PC-3 (cell line): ENCODE measurements around the gene ALOXE3. TPM values are rescaled to one million over a fixed set of nuclear protein-coding genes. Genes with fewer than 3 reads are reported as not detected.

ENCODE experiments used
- ATAC-seq: fragments of 200-7000 bp; cut with Tn5 transposase; 2 replicates; pipeline ENCODE4 v1.9.1; 2020; ENCODE audit warnings: mild to moderate bottlenecking, moderate library complexity
- BruUV-seq: library from RNA; stranded (reverse); fragments of 400-500 nt; replicated peaks from 2 replicates; lab custom pipeline; 2021; lab: Mats Ljungman, UMichigan
- CTCF ChIA-PET: fragments of 300-600 bp; sonication (Branson Sonifier 250); formaldehyde crosslinking; loops from one replicate; lab custom pipeline; 2022; ENCODE audit warnings: antibody characterized with exemption; lab: Charles Lee
- POLR2A ChIA-PET: fragments of 300-600 bp; sonication (Branson Sonifier 250); formaldehyde crosslinking; loops from one replicate; lab custom pipeline; 2022; ENCODE audit warnings: antibody characterized with exemption; ENCODE audit not compliant: unreplicated experiment; lab: Charles Lee
- DNase-seq: peaks from one replicate; pipeline ENCODE4 v3.0.0-alpha.2; 2015
- H2AFZ ChIP-seq: fragments of 300-600 bp; sonication (generic); 2 replicates; pipeline ENCODE4 v1.6.0; 2016; ENCODE audit warnings: antibody characterized with exemption, low read length
- H3F3A ChIP-seq: fragments of 300-600 bp; sonication (generic); one replicate; pipeline ENCODE4 v1.6.0; 2017; ENCODE audit warnings: antibody characterized with exemption, low read length, control low read depth, mild to moderate bottlenecking; ENCODE audit not compliant: unreplicated experiment
- H3K27ac ChIP-seq: fragments of 300-600 bp; sonication (generic); 2 replicates; pipeline ENCODE4 v1.5.1; 2016; ENCODE audit warnings: mild to moderate bottlenecking, low read length
- H3K27me3 ChIP-seq: fragments of 300-600 bp; sonication (generic); 2 replicates; pipeline ENCODE4 v1.6.1; 2016; ENCODE audit warnings: low read length, mixed read lengths
- H3K36me3 ChIP-seq: fragments of 300-600 bp; sonication (generic); 2 replicates; pipeline ENCODE4 v1.6.1; 2016; ENCODE audit warnings: low read depth, mixed run types, low read length, mixed read lengths
- H3K4me1 ChIP-seq: fragments of 300-600 bp; sonication (generic); 2 replicates; pipeline ENCODE4 v1.5.1; 2016; ENCODE audit warnings: low read length; ENCODE audit not compliant: insufficient read depth
- H3K4me2 ChIP-seq: fragments of 300-600 bp; sonication (generic); 2 replicates; pipeline ENCODE4 v1.6.0; 2016; ENCODE audit warnings: low read length
- H3K4me3 ChIP-seq: fragments of 300-600 bp; sonication (generic); 2 replicates; pipeline ENCODE4 v1.5.1; 2016; ENCODE audit warnings: mild to moderate bottlenecking, low read length, mixed read lengths
- H3K79me2 ChIP-seq: fragments of 300-600 bp; sonication (generic); 2 replicates; pipeline ENCODE4 v1.6.1; 2017; ENCODE audit warnings: low read length, mixed read lengths
- H3K9ac ChIP-seq: fragments of 300-600 bp; sonication (generic); 2 replicates; pipeline ENCODE4 v1.6.0; 2016; ENCODE audit warnings: mild to moderate bottlenecking, low read length
- H3K9me2 ChIP-seq: fragments of 300-600 bp; sonication (generic); replicated peaks from 2 replicates; pipeline ENCODE4 v1.6.1; 2016; ENCODE audit warnings: mixed run types, low read length, mixed read lengths
- H3K9me3 ChIP-seq: fragments of 300-600 bp; sonication (generic); 2 replicates; pipeline ENCODE4 v1.6.1; 2016; ENCODE audit warnings: low read length, mixed read lengths
- H4K20me1 ChIP-seq: fragments of 300-600 bp; sonication (generic); 2 replicates; pipeline ENCODE4 v1.6.1; 2016; ENCODE audit warnings: low read length, mixed read lengths
- CTCF ChIP-seq: fragments of 300-600 bp; sonication (generic); conservative IDR thresholded peaks from 2 replicates; pipeline ENCODE4 v1.5.1; 2017; ENCODE audit warnings: antibody characterized with exemption, low read depth, mild to moderate bottlenecking, low read length
- EZH2 ChIP-seq: fragments of 300-600 bp; sonication (generic); IDR thresholded peaks from one replicate; pipeline ENCODE4 v1.6.1; 2017; ENCODE audit warnings: antibody characterized with exemption, mild to moderate bottlenecking, low read length; ENCODE audit not compliant: unreplicated experiment
- EZH2phosphoT487 ChIP-seq: fragments of 300-600 bp; sonication (generic); IDR thresholded peaks from 2 replicates; pipeline ENCODE4 v1.6.1; 2018; ENCODE audit warnings: mild to moderate bottlenecking, antibody characterized with exemption, low read length, borderline replicate concordance
- intact Hi-C: fragments of 100-400 bp; cut with micrococcal nuclease; formaldehyde crosslinking; loops from 2 replicates; pipeline ENCODE4 v1.9.0; 2023
- total RNA-seq: library from RNA; depleted of rRNA; stranded (reverse); fragments of >200 nt; gene quantifications from 2 replicates; pipeline ENCODE4 v1.2.3, GENCODE V29; 2014

ALOXE3 gene
- total RNA-seq, 1 experiment from 2014 or later = 1.4 TPM

- H3K79me2 ChIP-seq = no peaks in the 10 kb centered on the region
- intact Hi-C loops = loop anchor here (1.0 to 5.0 kb wide), 5 partner anchors 8 to 84 kb away; no protein-coding TSS in a partner anchor
- TF ChIP-seq EZH2phosphoT487 = no peak
- TF ChIP-seq CTCF = no peak
- no peak for TF ChIP-seq EZH2
- no peaks in the 10 kb centered on the region for H3K36me3 ChIP-seq
- ChIA-PET CTCF (interaction anchor here (1.0 kb wide), 1 partner anchor 19 kb away, joined by 7 read pairs; no protein-coding TSS in a partner anchor), POLR2A (interaction anchor here (0.6 kb wide), 1 partner anchor 35 kb away, joined by 3 read pairs; no protein-coding TSS in a partner anchor)
- peak overlapping the region; percentile 2; the same call in 1 of the 2 replicates for H3K27ac ChIP-seq
- BruUV-seq = no TSS peak
- H2AFZ ChIP-seq = peak overlapping the region; percentile 72
- H3K27me3 ChIP-seq = no peaks in the 10 kb centered on the region
- peaks cover 6% of the 10 kb centered on the region for H3K4me1 ChIP-seq
- peak overlapping the region; percentile 70 for H3K4me3 ChIP-seq
- no peaks in the 10 kb centered on the region for H3F3A ChIP-seq
- H3K9me2 ChIP-seq = no peaks in the 10 kb centered on the region
- no peaks in the 10 kb centered on the region for H4K20me1 ChIP-seq
- H3K4me2 ChIP-seq = peak overlapping the region; percentile 89
- peak overlapping the region; percentile 22; the same call in 1 of the 2 replicates for H3K9ac ChIP-seq
- ATAC-seq (peak; percentile 4; the same call in 1 of the 2 replicates), DNase-seq (no peak)
- no peaks in the 10 kb centered on the region for H3K9me3 ChIP-seq
These were observed 19.5 kb upstream of the ALOXE3 start for GRCh38 chr17:8137645-8138373.

- Histone ChIP-seq H3K4me1 (peaks cover 6% of the 10 kb centered on the region), H3K4me3 (no peak overlapping the region), H3K36me3 (no peaks in the 10 kb centered on the region), H3K9me3 (no peaks in the 10 kb centered on the region), H3K9me2 (no peaks in the 10 kb centered on the region), H3K79me2 (no peaks in the 10 kb centered on the region), H3K9ac (no peak overlapping the region), H3K27ac (no peak overlapping the region), H3K27me3 (no peaks in the 10 kb centered on the region), H3K4me2 (no peak overlapping the region), H2AFZ (no peak overlapping the region), H3F3A (no peaks in the 10 kb centered on the region), H4K20me1 (no peaks in the 10 kb centered on the region)
- TF ChIP-seq EZH2 (no peak), CTCF (no peak), EZH2phosphoT487 (no peak)
- CTCF ChIA-PET = no interaction called here
- no peak for ATAC-seq
- no TSS peak for BruUV-seq
- DNase-seq = no peak
- intact Hi-C loops = no loop called here
- POLR2A ChIA-PET = no interaction called here
These were observed 15.6 kb upstream of the ALOXE3 start for GRCh38 chr17:8133941-8134340.

GRCh38 chr17:8133399-8133798 is 15.1 kb upstream of the ALOXE3 start:
- Histone ChIP-seq H3K4me1 (peaks cover 6% of the 10 kb centered on the region), H3K27me3 (no peaks in the 10 kb centered on the region), H3K36me3 (no peaks in the 10 kb centered on the region), H3F3A (no peaks in the 10 kb centered on the region), H4K20me1 (no peaks in the 10 kb centered on the region), H3K27ac (no peak overlapping the region), H3K9ac (no peak overlapping the region), H3K79me2 (no peaks in the 10 kb centered on the region), H3K9me3 (no peaks in the 10 kb centered on the region), H3K9me2 (no peaks in the 10 kb centered on the region), H3K4me3 (no peak overlapping the region), H2AFZ (no peak overlapping the region), H3K4me2 (no peak overlapping the region)
- intact Hi-C loops = no loop called here
- DNase-seq (no peak), ATAC-seq (no peak)
- no TSS peak for BruUV-seq
- POLR2A ChIA-PET = no interaction called here
- TF ChIP-seq EZH2phosphoT487 = no peak
- no peak for TF ChIP-seq EZH2
- TF ChIP-seq CTCF = no peak
- CTCF ChIA-PET = no interaction called here
